RWPE2 (cell line): ENCODE results near the gene HACD1.

Source experiments
- ATAC-seq: fragments of 200-7000 bp; cut with Tn5 transposase; 3 replicates; pipeline ENCODE4 v1.9.1; 2021; ENCODE audit warnings: low read depth
- DNase-seq: peaks from one replicate; pipeline ENCODE4 v3.0.0-alpha.2; 2020; ENCODE audit warnings: low spot score
- H3K27ac ChIP-seq: fragments of 450-650 bp; 2 replicates; pipeline ENCODE4 v1.5.1; 2017; ENCODE audit warnings: mild to moderate bottlenecking; ENCODE audit not compliant: poor library complexity, severe bottlenecking
- H3K27me3 ChIP-seq: fragments of 250-450 bp; sonication (Bioruptor Pico); 2 replicates; pipeline ENCODE4 v1.5.1; 2021; ENCODE audit warnings: mild to moderate bottlenecking, moderate library complexity; ENCODE audit not compliant: insufficient read depth, poor library complexity, severe bottlenecking
- H3K36me3 ChIP-seq: fragments of 250-450 bp; sonication (Bioruptor Pico); 2 replicates; pipeline ENCODE4 v1.5.1; 2020; ENCODE audit warnings: low read depth, mild to moderate bottlenecking, moderate library complexity
- H3K4me1 ChIP-seq: fragments of 250-450 bp; sonication (Bioruptor Pico); 2 replicates; pipeline ENCODE4 v1.5.1; 2021; ENCODE audit warnings: mild to moderate bottlenecking, moderate library complexity; ENCODE audit not compliant: insufficient read depth, poor library complexity, severe bottlenecking
- H3K4me3 ChIP-seq: fragments of 250-450 bp; sonication (Bioruptor Pico); 2 replicates; pipeline ENCODE4 v1.5.1; 2021; ENCODE audit warnings: mild to moderate bottlenecking, moderate library complexity; ENCODE audit not compliant: severe bottlenecking
- H3K9me3 ChIP-seq: fragments of 250-450 bp; sonication (Bioruptor Pico); 2 replicates; pipeline ENCODE4 v1.5.1; 2021; ENCODE audit warnings: mild to moderate bottlenecking, moderate library complexity; ENCODE audit not compliant: severe bottlenecking
- CTCF ChIP-seq: fragments of 450-650 bp; IDR thresholded peaks from one replicate; pipeline ENCODE4 v1.5.1; 2017; ENCODE audit warnings: mild to moderate bottlenecking, moderate library complexity; ENCODE audit not compliant: poor library complexity, severe bottlenecking

Gene HACD1

GRCh38 chr10:17644485-17644943, 27.3 kb upstream of the HACD1 start:
- Histone ChIP-seq H3K4me3 (peak overlapping the region; percentile 66), H3K27ac (peak overlapping the region; percentile 81), H3K9me3 (no peaks in the 10 kb centered on the region), H3K36me3 (peaks cover 18% of the 10 kb centered on the region), H3K27me3 (no peaks in the 10 kb centered on the region), H3K4me1 (peaks cover 25% of the 10 kb centered on the region)
- no peak for TF ChIP-seq CTCF
- no peak for DNase-seq
- peak; percentile 30 for ATAC-seq

GRCh38 chr10:17643755-17644484, 26.7 kb upstream of the HACD1 start, which contains the start of gene STAM:
TSS of gene STAM (plus strand) at chr10:17644151. CDS start at chr10:17644340, 189 bp downstream.
- ATAC-seq, result peak; percentile 82
- Histone ChIP-seq H3K4me3 (peak within 1 kb of the TSS; percentile 66), H3K27ac (peak within 1 kb of the TSS; percentile 81), H3K36me3 (peaks cover 17% of the 10 kb centered on the region; the same call in 1 of the 2 replicates), H3K4me1 (peaks cover 25% of the 10 kb centered on the region), H3K27me3 (no peaks in the 10 kb centered on the region), H3K9me3 (no peaks in the 10 kb centered on the region)
- peak; percentile 93 for DNase-seq
- TF ChIP-seq CTCF, result no peak

GRCh38 chr10:17643339-17643754, 26.2 kb upstream of the HACD1 start:
- peak; percentile 73 for ATAC-seq
- Histone ChIP-seq H3K4me3 (peak overlapping the region; percentile 66), H3K9me3 (no peaks in the 10 kb centered on the region), H3K27me3 (no peaks in the 10 kb centered on the region), H3K36me3 (peaks cover 17% of the 10 kb centered on the region; the same call in 1 of the 2 replicates), H3K27ac (peak overlapping the region; percentile 81), H3K4me1 (peaks cover 25% of the 10 kb centered on the region)
- peak; percentile 80 for DNase-seq
- TF ChIP-seq CTCF, result no peak

- Histone ChIP-seq H3K36me3 (no peaks in the 10 kb centered on the region), H3K4me1 (peaks cover 13% of the 10 kb centered on the region), H3K9me3 (no peaks in the 10 kb centered on the region), H3K4me3 (no peak overlapping the region), H3K27ac (no peak overlapping the region), H3K27me3 (no peaks in the 10 kb centered on the region)
- ATAC-seq (no peak), DNase-seq (no peak)
- no peak for TF ChIP-seq CTCF
Observed at GRCh38 chr10:17640331-17640816, 23.2 kb upstream of the HACD1 start.

GRCh38 chr10:17637869-17638268, 20.7 kb upstream of the HACD1 start:
- no peak for DNase-seq
- Histone ChIP-seq H3K4me3 (no peak overlapping the region), H3K27ac (no peak overlapping the region), H3K36me3 (no peaks in the 10 kb centered on the region), H3K27me3 (no peaks in the 10 kb centered on the region), H3K9me3 (no peaks in the 10 kb centered on the region), H3K4me1 (peaks cover 8% of the 10 kb centered on the region)
- ATAC-seq, result no peak
- no peak for TF ChIP-seq CTCF
